Testis (tissue), 3 donors: ENCODE measurements around the gene ARHGAP33. TPM values are rescaled to one million over a fixed set of nuclear protein-coding genes. Genes with fewer than 3 reads are reported as not detected.

ENCODE experiments used
- DNase-seq: peaks from one replicate; pipeline ENCODE4 v3.0.0-alpha.2; 2019
- H3K27ac ChIP-seq, 2 donors: fragments of 200-600 bp; sonication (generic); one replicate each; pipeline ENCODE4 v1.5.1; 2019
- H3K27me3 ChIP-seq: fragments of 200-600 bp; sonication (generic); one replicate; pipeline ENCODE4 v1.5.1; 2019
- H3K36me3 ChIP-seq: fragments of 200-600 bp; sonication (generic); one replicate; pipeline ENCODE4 v1.5.1; 2017; ENCODE audit warnings: low read depth; ENCODE audit errors: missing control alignments
- H3K4me1 ChIP-seq: fragments of 200-600 bp; sonication (generic); one replicate; pipeline ENCODE4 v1.5.1; 2019
- H3K4me3 ChIP-seq, 2 donors: fragments of 200-600 bp; sonication (generic); one replicate each; pipeline ENCODE4 v1.5.1; 2017 to 2019
- H3K9me3 ChIP-seq: fragments of 200-600 bp; sonication (generic); one replicate; pipeline ENCODE4 v1.5.1; 2017
- POLR2A ChIP-seq: fragments of 450-650 bp; IDR thresholded peaks from one replicate; pipeline ENCODE4 v1.6.1; 2017; ENCODE audit warnings: antibody characterized with exemption, mild to moderate bottlenecking, moderate library complexity
- WGBS, 2 donors: methylation state at CpG; one replicate each; pipeline ENCODE4 v1.1.5; 2018; 5-methylcytosine and 5-hydroxymethylcytosine counted together
- intact Hi-C: fragments of 100-400 bp; cut with DNase I; formaldehyde crosslinking; loops from one replicate; pipeline ENCODE4 v1.15.1; 2023; ENCODE audit warnings: low total_unique reads
- polyA plus RNA-seq: library from polyadenylated mRNA; stranded (reverse); fragments of 350-450 nt; fragmentation: Illumina TruSeq; extraction: RNeasy Lipid Tissue Mini Kit (QIAGEN cat#74804); gene quantifications from one replicate; pipeline ENCODE4 v1.2.3, GENCODE V29; 2014; ENCODE audit warnings: low read depth, low replicate concordance; ENCODE audit not compliant: insufficient read depth
- total RNA-seq, 2 donors: library from RNA; depleted of rRNA; stranded (reverse); fragments of >200 nt; gene quantifications; one replicate each; pipeline ENCODE4 v1.2.3, GENCODE V29; 2016
- TF ChIP-seq, protein P1 (sequence below), 3 experiments: fragments of 450-650 bp in 2 of 3; fragments of 200-600 bp in 1 of 3; sonication (generic) in 1 of 3; IDR thresholded peaks; one replicate each; pipeline ENCODE4 v1.5.1; 2016 to 2019; ENCODE audit warnings: antibody characterized with exemption in 3 of 3, mild to moderate bottlenecking in 2 of 3, moderate library complexity in 1 of 3

Gene ARHGAP33
- total and polyA plus RNA-seq, 3 donors from 2014 or later = 46.6 to 133 (median 56.2) TPM

DNA sequence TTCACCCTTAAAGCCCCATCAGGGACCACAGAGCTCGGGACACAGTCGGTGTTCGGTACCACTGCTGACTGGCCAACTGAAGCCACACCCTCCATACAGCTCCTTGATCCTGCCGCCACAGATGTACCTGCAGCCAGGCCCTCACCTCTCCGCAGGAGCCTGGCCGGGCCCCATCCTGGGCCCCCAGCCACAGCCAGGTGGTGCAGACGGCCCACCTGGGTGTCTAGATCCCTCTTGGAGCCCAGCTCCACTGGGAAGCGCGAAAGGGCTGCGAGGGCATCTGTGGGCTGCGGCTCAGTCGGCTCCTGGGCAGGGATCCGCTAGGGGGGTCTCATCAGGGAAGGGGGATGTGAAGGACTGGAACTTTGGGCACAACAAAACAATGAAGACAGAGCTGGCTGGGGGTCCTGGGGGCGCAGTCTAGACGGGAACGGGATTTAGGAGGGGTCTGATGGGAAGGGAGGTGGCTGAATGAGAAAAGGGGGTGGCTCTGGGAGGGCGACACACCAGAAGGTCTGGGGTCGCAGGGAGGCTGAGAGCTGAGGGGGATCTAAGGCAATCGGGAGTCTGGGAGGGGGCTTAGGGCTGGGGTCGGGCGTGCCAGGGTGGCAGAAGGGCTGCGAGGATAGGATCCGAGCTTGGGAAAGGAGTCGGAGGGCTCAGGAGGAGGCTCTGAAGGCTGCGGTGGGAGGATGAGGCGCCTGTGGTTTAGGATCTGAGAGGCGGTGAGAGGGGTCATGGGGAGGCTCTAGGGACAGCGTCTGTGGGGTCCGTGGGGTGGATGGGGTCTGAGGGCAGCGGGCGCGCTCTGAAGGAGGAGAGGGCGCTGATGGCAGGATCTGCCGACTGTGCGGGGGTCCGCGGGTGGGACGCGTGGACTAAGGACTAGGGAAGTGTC, 21.5 kb downstream of the ARHGAP33 start:
- H3K4me1 ChIP-seq = no peaks in the 10 kb centered on the region
- no peaks in the 10 kb centered on the region for H3K27me3 ChIP-seq
- peak overlapping the region in 1 of 2 donors; percentile 4 for H3K4me3 ChIP-seq
- DNase-seq = no peak
- intact Hi-C loops = no loop called here
- no peaks in the 10 kb centered on the region for H3K36me3 ChIP-seq
- H3K27ac ChIP-seq = no peak overlapping the region
- no peak for TF ChIP-seq POLR2A
- TF ChIP-seq, protein P1, sequence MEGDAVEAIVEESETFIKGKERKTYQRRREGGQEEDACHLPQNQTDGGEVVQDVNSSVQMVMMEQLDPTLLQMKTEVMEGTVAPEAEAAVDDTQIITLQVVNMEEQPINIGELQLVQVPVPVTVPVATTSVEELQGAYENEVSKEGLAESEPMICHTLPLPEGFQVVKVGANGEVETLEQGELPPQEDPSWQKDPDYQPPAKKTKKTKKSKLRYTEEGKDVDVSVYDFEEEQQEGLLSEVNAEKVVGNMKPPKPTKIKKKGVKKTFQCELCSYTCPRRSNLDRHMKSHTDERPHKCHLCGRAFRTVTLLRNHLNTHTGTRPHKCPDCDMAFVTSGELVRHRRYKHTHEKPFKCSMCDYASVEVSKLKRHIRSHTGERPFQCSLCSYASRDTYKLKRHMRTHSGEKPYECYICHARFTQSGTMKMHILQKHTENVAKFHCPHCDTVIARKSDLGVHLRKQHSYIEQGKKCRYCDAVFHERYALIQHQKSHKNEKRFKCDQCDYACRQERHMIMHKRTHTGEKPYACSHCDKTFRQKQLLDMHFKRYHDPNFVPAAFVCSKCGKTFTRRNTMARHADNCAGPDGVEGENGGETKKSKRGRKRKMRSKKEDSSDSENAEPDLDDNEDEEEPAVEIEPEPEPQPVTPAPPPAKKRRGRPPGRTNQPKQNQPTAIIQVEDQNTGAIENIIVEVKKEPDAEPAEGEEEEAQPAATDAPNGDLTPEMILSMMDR (IDR thresholded peaks at IDR 0.05) = no peak
- WGBS, 2 donors = 8 to 17% methylated on average over 37 to 39 of the region's 39 CpGs
- no peaks in the 10 kb centered on the region for H3K9me3 ChIP-seq

- H3K9me3 ChIP-seq = no peaks in the 10 kb centered on the region
- no peak overlapping the region for H3K27ac ChIP-seq
- peak; percentile 40 for DNase-seq
- peak overlapping the region in 1 of 2 donors; percentile 4 for H3K4me3 ChIP-seq
- no peaks in the 10 kb centered on the region for H3K27me3 ChIP-seq
- no peaks in the 10 kb centered on the region for H3K4me1 ChIP-seq
- TF ChIP-seq POLR2A = no peak
- TF ChIP-seq, protein P1 (IDR thresholded peaks at IDR 0.05) = no peak
- H3K36me3 ChIP-seq = no peaks in the 10 kb centered on the region
- 6 to 21% methylated on average over 2 to 15 of the region's 15 CpGs for WGBS, 2 donors
- intact Hi-C loops = no loop called here
Observed at GRCh38 chr19:35797663-35798062, 22.3 kb downstream of the ARHGAP33 start.

GRCh38 chr19:35801828-35802227, 26.5 kb downstream of the ARHGAP33 start:
- Histone ChIP-seq H3K27ac (no peak overlapping the region), H3K4me3 (no peak overlapping the region), H3K27me3 (no peaks in the 10 kb centered on the region), H3K9me3 (no peaks in the 10 kb centered on the region), H3K4me1 (no peaks in the 10 kb centered on the region), H3K36me3 (no peaks in the 10 kb centered on the region)
- intact Hi-C loops = no loop called here
- no peak for DNase-seq
- TF ChIP-seq POLR2A = no peak
- TF ChIP-seq, protein P1 (IDR thresholded peaks at IDR 0.05) = no peak
- 67 to 74% methylated on average over 3 of the region's 3 CpGs for WGBS, 2 donors

GRCh38 chr19:35805526-35806102, 30.2 kb downstream of the ARHGAP33 start:
- intact Hi-C loops = no loop called here
- 69 to 92% methylated on average over 4 to 5 of the region's 5 CpGs for WGBS, 2 donors

More at GRCh38 chr19:35805526-35806102, 30.2 kb downstream of the ARHGAP33 start:
- no peaks in the 10 kb centered on the region for H3K9me3 ChIP-seq
- H3K4me3 ChIP-seq = no peak overlapping the region
- no peak for DNase-seq
- H3K27ac ChIP-seq = no peak overlapping the region
- H3K36me3 ChIP-seq = no peaks in the 10 kb centered on the region
- H3K27me3 ChIP-seq = no peaks in the 10 kb centered on the region
- H3K4me1 ChIP-seq = no peaks in the 10 kb centered on the region
- TF ChIP-seq POLR2A = no peak
- TF ChIP-seq, protein P1 (IDR thresholded peaks at IDR 0.05) = no peak
